HG02970 (cell line): Measurements from ENCODE around the gene UBIAD1.
"Not testable (repeated sequence)": the region's sequence is repeated elsewhere in the genome, so short reads cannot be mapped to it uniquely, and the experiment has no call there.

Source experiments
- ATAC-seq: cut with Tn5 transposase; IDR thresholded peaks from one replicate; pipeline ENCODE4 v1.9.1; 2021; ENCODE audit warnings: mild to moderate bottlenecking, moderate library complexity, moderate number of reproducible peaks; ENCODE audit not compliant: unreplicated experiment, low FRiP score

Gene UBIAD1

GRCh38 chr1:11279152-11279551 lies 6.2 kb downstream of the UBIAD1 start:
- ATAC-seq: no peak

- no peak for ATAC-seq
Measured at GRCh38 chr1:11279630-11280029, 6.6 kb downstream of the UBIAD1 start.

- ATAC-seq: no peak
Measured at GRCh38 chr1:11280719-11281376, 7.8 kb downstream of the UBIAD1 start.

GRCh38 chr1:11281518-11282331 lies 8.7 kb downstream of the UBIAD1 start:
- ATAC-seq: no peak

- ATAC-seq: no peak
Measured at GRCh38 chr1:11283151-11283550, 10.2 kb downstream of the UBIAD1 start.

- no peak for ATAC-seq
Measured at GRCh38 chr1:11284784-11285183, 11.8 kb downstream of the UBIAD1 start.

GRCh38 chr1:11285883-11286734 lies 13.1 kb downstream of the UBIAD1 start:
- no peak for ATAC-seq

- no peak for ATAC-seq
Measured at GRCh38 chr1:11286735-11287410, 13.9 kb downstream of the UBIAD1 start.

- no peak for ATAC-seq
Measured at GRCh38 chr1:11289064-11289463, 16.1 kb downstream of the UBIAD1 start.

GRCh38 chr1:11291049-11291448 lies 18.1 kb downstream of the UBIAD1 start:
- no peak for ATAC-seq

GRCh38 chr1:11293856-11294255 lies 20.9 kb downstream of the UBIAD1 start:
- no peak for ATAC-seq

GRCh38 chr1:11294951-11295350 lies 22.0 kb downstream of the UBIAD1 start:
- ATAC-seq: no peak

GRCh38 chr1:11295905-11296304 lies 22.9 kb downstream of the UBIAD1 start:
- ATAC-seq: no peak

- ATAC-seq: not testable (repeated sequence)
Measured at GRCh38 chr1:11297774-11298173, 24.8 kb downstream of the UBIAD1 start.

- ATAC-seq: no peak
Measured at GRCh38 chr1:11298390-11299224, 25.6 kb downstream of the UBIAD1 start.

- ATAC-seq: no peak
Measured at GRCh38 chr1:11299225-11299574, 26.2 kb downstream of the UBIAD1 start.

GRCh38 chr1:11301601-11302000 lies 28.6 kb downstream of the UBIAD1 start:
- ATAC-seq: no peak

GRCh38 chr1:11302366-11302765 lies 29.4 kb downstream of the UBIAD1 start:
- ATAC-seq: no peak

GRCh38 chr1:11305516-11305915 lies 32.5 kb downstream of the UBIAD1 start:
- not testable (repeated sequence) for ATAC-seq

- no peak for ATAC-seq
Measured at GRCh38 chr1:11307852-11308251, 34.9 kb downstream of the UBIAD1 start.
